HG02943 (cell line): ENCODE measurements around the gene FAM162B.
"Not testable (repeated sequence)": the region's sequence is repeated elsewhere in the genome, so short reads cannot be mapped to it uniquely, and the experiment has no call there.

Experiments
- ATAC-seq: cut with Tn5 transposase; IDR thresholded peaks from one replicate; pipeline ENCODE4 v1.9.1; 2021; ENCODE audit warnings: mild to moderate bottlenecking, low read depth, moderate library complexity; ENCODE audit not compliant: unreplicated experiment

The FAM162B gene

DNA sequence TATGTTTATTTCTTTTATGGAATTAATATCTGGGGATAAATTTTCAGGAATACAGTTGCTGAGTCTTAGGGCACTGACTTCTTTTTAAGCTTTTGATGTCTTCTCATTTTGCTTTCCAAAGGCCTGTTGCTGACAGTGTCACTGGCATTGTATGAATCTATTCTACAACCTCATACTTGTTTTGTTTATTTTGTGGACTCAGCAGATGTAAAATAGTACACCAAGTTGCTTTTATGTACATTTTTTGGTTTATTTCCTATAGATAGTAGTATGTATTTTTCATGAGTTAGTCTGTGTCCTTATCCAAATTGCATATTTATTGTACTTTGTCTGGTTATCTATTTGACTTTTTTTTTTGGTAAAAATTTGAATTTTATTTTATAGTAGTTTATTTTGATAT lies 35.0 kb downstream of the FAM162B start:
- ATAC-seq, result no peak

DNA sequence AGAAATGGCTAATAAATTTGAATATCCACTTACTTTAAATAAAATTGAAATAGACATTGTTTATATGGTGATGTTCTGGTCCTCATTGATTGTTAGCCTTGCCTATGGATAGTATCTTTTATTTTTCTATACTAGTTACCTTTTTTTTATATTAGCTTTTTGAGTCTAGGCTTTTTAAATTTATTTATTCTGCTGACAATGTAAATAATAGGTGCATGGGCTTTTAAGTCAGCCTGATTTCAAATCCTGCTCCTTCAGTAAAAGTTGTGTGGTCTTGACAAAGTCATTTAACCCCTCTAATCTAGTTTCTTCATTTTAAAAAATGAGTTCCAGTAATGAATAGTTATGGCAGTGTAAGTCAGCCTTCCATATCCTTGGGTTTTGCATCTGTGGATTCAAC lies 38.6 kb downstream of the FAM162B start:
- no peak for ATAC-seq

DNA sequence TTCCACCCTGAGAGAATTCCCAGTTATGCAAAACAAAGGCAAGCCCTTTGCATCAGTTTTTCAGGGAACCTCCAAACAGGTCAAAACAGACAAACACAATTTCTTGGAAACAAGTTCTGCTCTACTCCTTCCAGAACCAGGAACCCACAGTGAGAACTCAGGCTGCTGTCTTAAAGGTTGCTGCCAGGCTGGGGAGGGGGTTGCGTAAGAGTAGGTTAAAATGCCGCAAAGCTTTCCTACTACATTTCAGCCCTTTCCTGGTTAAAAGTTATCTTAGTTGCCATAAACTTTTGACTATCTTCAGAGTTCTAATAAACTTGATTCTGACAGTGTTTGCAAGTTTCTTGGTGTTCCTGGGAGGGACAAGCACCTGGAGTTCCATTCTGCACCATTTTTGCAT lies 50.8 kb downstream of the FAM162B start:
- no peak for ATAC-seq

DNA sequence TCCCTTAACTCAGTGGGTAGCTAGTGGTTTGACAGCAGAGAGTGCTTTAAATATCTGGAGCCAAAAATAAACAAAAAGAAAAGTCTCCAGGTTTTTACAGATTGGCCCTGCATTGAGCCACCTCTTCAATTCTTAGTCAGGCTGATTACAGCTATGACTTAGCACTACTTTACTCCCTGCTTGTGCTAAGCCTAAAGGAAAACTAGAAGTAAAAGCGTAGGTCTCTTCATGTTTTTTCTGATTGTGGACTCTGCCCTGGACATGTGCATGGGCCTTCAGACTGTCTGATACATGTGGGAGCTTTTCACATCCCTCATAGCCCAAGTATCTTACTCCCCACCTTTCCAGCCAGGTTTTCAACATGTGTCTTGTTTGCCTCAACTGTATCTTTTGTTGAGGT lies 51.2 kb downstream of the FAM162B start:
- no peak for ATAC-seq

DNA sequence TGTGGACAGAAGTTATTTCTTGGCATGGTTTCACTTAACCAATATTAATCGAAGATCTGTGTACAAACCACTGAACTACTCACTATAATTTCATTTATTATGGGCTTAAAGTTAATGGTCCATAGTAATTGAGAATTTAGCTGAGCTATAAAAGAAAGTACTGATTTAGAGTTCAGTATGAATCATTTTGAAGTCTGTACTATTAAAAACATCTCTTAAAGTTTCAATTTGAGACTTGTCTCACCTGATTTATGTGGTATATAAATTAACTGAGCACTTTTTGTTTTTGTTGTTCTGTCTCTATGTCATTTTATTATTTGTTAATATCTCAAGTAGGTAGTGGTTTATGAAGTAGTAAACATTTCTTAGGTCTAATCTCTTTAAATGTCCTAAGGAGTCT lies 59.6 kb downstream of the FAM162B start:
- ATAC-seq, result no peak

DNA sequence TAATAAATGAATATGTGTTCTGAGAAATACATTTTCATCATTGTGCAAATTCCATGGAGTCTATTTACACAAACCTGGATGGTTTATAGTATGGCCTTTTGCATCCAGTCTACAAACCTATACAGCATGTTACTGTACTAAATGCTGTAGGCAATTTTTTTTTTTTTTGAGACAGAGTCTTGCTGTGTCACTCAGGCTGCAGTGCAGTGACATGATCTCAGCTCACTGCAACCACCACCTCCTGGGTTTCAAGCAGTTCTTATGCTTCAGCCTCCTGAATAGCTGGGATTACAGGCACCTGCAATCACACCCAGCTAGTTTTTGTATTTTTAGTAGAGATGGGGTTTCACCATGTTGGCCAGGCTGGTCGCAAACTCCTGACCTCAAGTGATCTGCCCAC lies 61.6 kb downstream of the FAM162B start:
- not testable (repeated sequence) for ATAC-seq
